OCI-LY1 (cell line): ENCODE results near the gene TRPV2.

Experiments
- EZH2 ChIP-seq: fragments of 200-600 bp; sonication (generic), shearing (Covaris generic); IDR thresholded peaks from 2 replicates; pipeline ENCODE4 v1.8.0; 2017; ENCODE audit warnings: borderline replicate concordance, mixed run types, mild to moderate bottlenecking, antibody characterized with exemption, low read length, moderate library complexity, mixed read lengths
- TF ChIP-seq, protein P1 (sequence below): fragments of 200-600 bp; sonication (generic), shearing (Covaris generic); IDR thresholded peaks from 2 replicates; pipeline ENCODE4 v1.5.1; 2017; ENCODE audit warnings: mild to moderate bottlenecking, antibody characterized with exemption, low read length, moderate library complexity, mixed read lengths

DNA sequence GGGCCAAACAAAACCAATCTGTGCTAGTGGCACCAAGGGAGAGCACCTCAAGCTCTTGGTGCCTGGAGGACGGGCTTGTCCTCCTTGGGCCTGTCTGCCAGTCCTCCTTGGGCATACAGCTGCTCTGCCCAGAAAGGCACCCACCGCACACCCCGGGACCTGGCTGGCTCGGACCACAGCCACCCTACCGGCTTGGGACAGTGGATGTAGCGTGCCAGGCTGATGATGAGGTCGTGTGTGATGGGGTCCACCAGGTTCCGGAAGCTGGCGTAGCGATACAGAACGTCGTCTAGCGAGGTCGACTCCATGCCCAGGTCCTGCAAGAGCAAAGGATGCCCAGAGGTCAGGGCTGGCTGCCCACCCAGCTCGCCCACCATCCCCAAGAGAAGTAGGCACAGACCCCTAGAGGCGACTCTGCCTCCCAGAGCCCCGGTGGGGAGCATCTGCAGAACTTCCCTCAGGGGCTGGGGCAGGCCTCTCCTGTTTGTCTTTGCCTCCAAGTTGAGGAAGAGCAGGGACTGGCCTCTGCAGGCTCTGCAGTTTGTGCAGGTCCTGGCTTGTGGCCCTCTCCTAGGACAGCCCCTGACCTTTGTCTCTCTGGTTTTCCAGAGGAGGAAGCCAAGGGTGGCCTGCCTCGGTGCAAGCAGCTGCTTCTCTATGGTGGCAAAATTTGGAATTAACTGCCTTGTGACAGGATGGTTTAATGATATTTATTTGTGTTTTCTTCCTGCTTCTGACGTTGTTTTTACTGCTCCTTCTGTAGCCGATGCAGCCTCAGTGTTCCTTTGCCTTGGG lies 46.9 kb downstream of the TRPV2 start:
- no peak for TF ChIP-seq EZH2
- TF ChIP-seq, protein P1, sequence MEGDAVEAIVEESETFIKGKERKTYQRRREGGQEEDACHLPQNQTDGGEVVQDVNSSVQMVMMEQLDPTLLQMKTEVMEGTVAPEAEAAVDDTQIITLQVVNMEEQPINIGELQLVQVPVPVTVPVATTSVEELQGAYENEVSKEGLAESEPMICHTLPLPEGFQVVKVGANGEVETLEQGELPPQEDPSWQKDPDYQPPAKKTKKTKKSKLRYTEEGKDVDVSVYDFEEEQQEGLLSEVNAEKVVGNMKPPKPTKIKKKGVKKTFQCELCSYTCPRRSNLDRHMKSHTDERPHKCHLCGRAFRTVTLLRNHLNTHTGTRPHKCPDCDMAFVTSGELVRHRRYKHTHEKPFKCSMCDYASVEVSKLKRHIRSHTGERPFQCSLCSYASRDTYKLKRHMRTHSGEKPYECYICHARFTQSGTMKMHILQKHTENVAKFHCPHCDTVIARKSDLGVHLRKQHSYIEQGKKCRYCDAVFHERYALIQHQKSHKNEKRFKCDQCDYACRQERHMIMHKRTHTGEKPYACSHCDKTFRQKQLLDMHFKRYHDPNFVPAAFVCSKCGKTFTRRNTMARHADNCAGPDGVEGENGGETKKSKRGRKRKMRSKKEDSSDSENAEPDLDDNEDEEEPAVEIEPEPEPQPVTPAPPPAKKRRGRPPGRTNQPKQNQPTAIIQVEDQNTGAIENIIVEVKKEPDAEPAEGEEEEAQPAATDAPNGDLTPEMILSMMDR: no peak
